Gastrocnemius medialis (tissue), 4 donors: ENCODE results near the gene RPL28. TPM values are rescaled to one million over a fixed set of nuclear protein-coding genes. Genes with fewer than 3 reads are reported as not detected.
A peak's percentile ranks its signal among the peaks of the same experiment; 100 is the strongest.

Experiments
- ATAC-seq, 2 donors: fragments of 150-250 bp; one replicate each; pipeline ENCODE4 v1.9.1; 2016
- DNase-seq, 2 donors: peaks; one replicate each; pipeline ENCODE4 v3.0.0-alpha.2; 2019
- H3K27ac ChIP-seq, 4 donors: fragments of 200-600 bp; sonication (generic); 1 replicate in 1 of 4; 2 replicates in 3 of 4; pipeline ENCODE4 v1.5.1; 2016 to 2018; ENCODE audit warnings: mild to moderate bottlenecking in 2 of 4, moderate library complexity in 1 of 4
- H3K27me3 ChIP-seq, 3 donors: fragments of 200-600 bp; sonication (generic) in 2 of 3; 1 replicate in 1 of 3; 2 replicates in 2 of 3; pipeline versions ENCODE4 v1.5.1 to v1.6.0; 2016 to 2019; ENCODE audit warnings: mild to moderate bottlenecking in 1 of 3, moderate library complexity in 1 of 3
- H3K36me3 ChIP-seq, 2 donors: fragments of 200-600 bp; sonication (generic) in 1 of 2; one replicate each; pipeline ENCODE4 v1.5.1; 2017 to 2018
- H3K4me1 ChIP-seq, 2 donors: fragments of 200-600 bp; sonication (generic) in 1 of 2; one replicate each; pipeline ENCODE4 v1.5.1; 2016 to 2017; ENCODE audit warnings: mild to moderate bottlenecking in 2 of 2
- H3K4me3 ChIP-seq, 4 donors: fragments of 200-600 bp; sonication (generic) in 3 of 4; 1 replicate in 1 of 4; 2 replicates in 3 of 4; pipeline ENCODE4 v1.5.1; 2016 to 2019; ENCODE audit warnings: mild to moderate bottlenecking in 2 of 4
- H3K9me3 ChIP-seq, 3 donors: fragments of 200-600 bp; sonication (generic) in 2 of 3; 1 replicate in 1 of 3; 2 replicates in 2 of 3; pipeline ENCODE4 v1.5.1; 2016 to 2019
- CTCF ChIP-seq, 5 experiments: fragments of 450-650 bp in 3 of 5; fragments of 200-600 bp in 2 of 5; sonication (generic) in 2 of 5; IDR thresholded peaks in 4 of 5; conservative IDR thresholded peaks in 1 of 5; 1 replicate in 4 of 5; 2 replicates in 1 of 5; pipeline ENCODE4 v1.5.1; 2016 to 2019; ENCODE audit warnings: antibody characterized with exemption in 5 of 5, mild to moderate bottlenecking in 3 of 5, moderate library complexity in 3 of 5
- POLR2A ChIP-seq, 2 donors: fragments of 450-650 bp; IDR thresholded peaks; one replicate each; pipeline ENCODE4 v1.6.1; 2017; ENCODE audit warnings: antibody characterized with exemption in 2 of 2, mild to moderate bottlenecking in 2 of 2, moderate library complexity in 2 of 2
- in situ Hi-C, 4 donors: fragments of 200-750 bp; cut with MboI; loops; one replicate each; pipeline versions ENCODE4 v1.15.0 to v1.8.0; 2017; ENCODE audit warnings: low sequenced_read_pairs in 4 of 4
- intact Hi-C: fragments of 100-400 bp; cut with DNase I; formaldehyde crosslinking; loops from one replicate; pipeline ENCODE4 v1.15.1; 2023; ENCODE audit warnings: low total_unique reads
- total RNA-seq, 4 donors: library from RNA; depleted of rRNA; stranded (reverse); fragments of >200 nt; gene quantifications; one replicate each; pipeline versions ENCODE4 v1.1.0 to v1.2.3, GENCODE V29; 2016

Gene RPL28
- total RNA-seq, 4 donors from 2014 or later: 123 to 278 (median 206) TPM

DNA sequence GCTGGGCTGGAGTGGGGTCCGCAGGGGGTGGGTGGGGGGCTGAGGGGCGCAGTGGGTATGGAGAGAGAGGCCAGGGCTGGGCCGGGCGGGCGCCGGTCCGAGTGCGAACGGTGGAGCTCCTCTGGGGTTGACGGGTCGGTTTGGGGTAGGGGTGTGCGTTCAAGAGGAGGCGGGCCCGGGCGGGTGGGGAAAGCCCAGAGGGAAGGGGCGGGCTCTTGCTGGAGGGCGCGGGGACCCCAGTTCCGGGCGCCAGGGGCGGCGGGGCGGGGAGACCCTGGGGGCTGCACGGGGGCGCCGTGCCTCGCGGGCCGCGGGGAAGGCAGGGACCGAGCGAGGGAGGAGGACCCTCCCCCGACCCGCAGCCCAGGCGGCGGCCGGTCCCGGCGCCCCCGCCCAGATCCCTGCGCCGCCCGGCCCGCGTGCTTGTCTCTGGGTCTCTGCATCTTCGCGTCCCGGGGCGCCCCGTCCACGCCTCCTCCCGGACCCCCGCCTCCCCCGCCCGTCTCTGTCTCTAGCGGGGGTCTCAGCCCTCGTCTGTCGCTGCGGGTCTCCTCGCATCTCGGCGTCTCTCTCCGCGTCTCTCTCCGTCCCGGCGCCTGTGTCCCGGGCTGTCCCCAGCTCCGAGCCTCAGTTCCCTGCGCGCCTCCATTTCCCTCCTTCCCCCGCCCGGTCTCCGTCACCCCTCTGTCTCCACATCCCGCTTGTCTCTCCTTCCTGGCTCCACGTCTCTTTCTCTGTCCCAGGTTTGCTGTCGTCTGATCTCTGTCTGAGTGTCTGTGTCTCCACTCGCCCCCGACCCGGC lies 65.6 kb downstream of the RPL28 start:
- Histone ChIP-seq H3K27me3 (peaks cover 33 to 43% (median 35%) of the 10 kb centered on the region in 3 donors), H3K27ac (no peak overlapping the region), H3K4me1 (peaks cover 3 to 11% of the 10 kb centered on the region in 2 donors), H3K9me3 (no peaks in the 10 kb centered on the region), H3K36me3 (no peaks in the 10 kb centered on the region), H3K4me3 (no peak overlapping the region)
- TF ChIP-seq CTCF (IDR thresholded peaks at IDR 0.05 in 4 of 5, conservative IDR thresholded peaks at IDR 0.05 in 1 of 5): no peak
- TF ChIP-seq POLR2A (IDR thresholded peaks at IDR 0.05): no peak
- in situ Hi-C loops (no loop called here), intact Hi-C loops (no loop called here)
- DNase-seq: no peak
- no peak for ATAC-seq

GRCh38 chr19:55451965-55452748 lies 66.4 kb downstream of the RPL28 start:
- intact Hi-C loops: no loop called here
- in situ Hi-C loops: no loop called here
- no peak for TF ChIP-seq POLR2A (IDR thresholded peaks at IDR 0.05)
- TF ChIP-seq CTCF (IDR thresholded peaks at IDR 0.05 in 4 of 5, conservative IDR thresholded peaks at IDR 0.05 in 1 of 5): no peak
- no peak for DNase-seq
- Histone ChIP-seq H3K4me3 (peak overlapping the region in 1 of 4 donors; percentile 19), H3K27me3 (peaks cover 31 to 35% (median 33%) of the 10 kb centered on the region in 3 donors), H3K4me1 (peaks cover 3 to 11% of the 10 kb centered on the region in 2 donors), H3K36me3 (no peaks in the 10 kb centered on the region), H3K27ac (no peak overlapping the region), H3K9me3 (no peaks in the 10 kb centered on the region)
- ATAC-seq: no peak

Other genes with a start within 250 kb of the RPL28 start
- gene TNNT1, start 236.7 kb upstream of the RPL28 start, total RNA-seq: 1,000 to 10,000 TPM; 2,342 to 9,166 (median 6,627) TPM
- 1 to 10 TPM; 1.6 to 6.2 (median 5.5) TPM for gene TNNI3, start 228.2 kb upstream of the RPL28 start, total RNA-seq
- gene DNAAF3, start 219.3 kb upstream of the RPL28 start, total RNA-seq: under 1 TPM in 1 of 4 donors, not detected in 3; 0.39 TPM
- not detected for gene SYT5, start 205.6 kb upstream of the RPL28 start, total RNA-seq
- gene PTPRH, start 176.4 kb upstream of the RPL28 start, total RNA-seq: under 1 TPM; 0.39 to 0.56 (median 0.48) TPM
- gene TMEM86B, start 157.2 kb upstream of the RPL28 start, total RNA-seq: 1 to 10 TPM in 3 of 4 donors, under 1 TPM in 1; 0.87 to 5.0 (median 1.7) TPM
- 10 to 100 TPM; 14.6 to 47.9 (median 39.6) TPM for gene PPP6R1, start 126.9 kb upstream of the RPL28 start, total RNA-seq
- gene HSPBP1, start 105.8 kb upstream of the RPL28 start, total RNA-seq: 10 to 100 TPM; 18.5 to 41.7 (median 36.7) TPM
- gene BRSK1, start 101.9 kb upstream of the RPL28 start, total RNA-seq: not detected
- 1 to 10 TPM in 1 of 4 donors, under 1 TPM in 1, not detected in 2; 0.40 to 3.3 TPM for gene TMEM150B, start 60.6 kb upstream of the RPL28 start, total RNA-seq
- gene KMT5C, start 46.1 kb upstream of the RPL28 start, total RNA-seq: 1 to 10 TPM; 2.5 to 5.4 (median 4.5) TPM
- gene COX6B2, start 31.2 kb upstream of the RPL28 start, total RNA-seq: not detected
- gene GARIN5B, start 22.7 kb upstream of the RPL28 start, total RNA-seq: not detected
- under 1 TPM in 1 of 4 donors, not detected in 3; 0.66 TPM for gene IL11, start 15.5 kb upstream of the RPL28 start, total RNA-seq
- not detected for gene TMEM190, start 9.1 kb upstream of the RPL28 start, total RNA-seq
- 1 to 10 TPM; 1.3 to 4.7 (median 2.1) TPM for gene TMEM238, start 1.6 kb upstream of the RPL28 start, total RNA-seq
- 10 to 100 TPM in 3 of 4 donors, 1 to 10 TPM in 1; 7.7 to 14.6 (median 13.4) TPM for gene UBE2S, start 21.9 kb downstream of the RPL28 start, total RNA-seq
- not detected for gene SHISA7, start 57.4 kb downstream of the RPL28 start, total RNA-seq
- gene ISOC2, start 75.7 kb downstream of the RPL28 start, total RNA-seq: 100 to 1,000 TPM in 1 of 4 donors, 10 to 100 TPM in 3; 59.7 to 101 (median 88.7) TPM
- not detected for gene C19orf85, start 78.8 kb downstream of the RPL28 start, total RNA-seq
- gene ZNF628, start 90.7 kb downstream of the RPL28 start, total RNA-seq: 10 to 100 TPM in 3 of 4 donors, 1 to 10 TPM in 1; 7.4 to 22.3 (median 14.1) TPM
- 1 to 10 TPM in 2 of 4 donors, under 1 TPM in 2; 0.40 to 2.5 (median 1.1) TPM for gene NAT14, start 99.3 kb downstream of the RPL28 start, total RNA-seq
- 1 to 10 TPM in 2 of 4 donors, under 1 TPM in 2; 0.53 to 2.2 (median 1.1) TPM for gene SSC5D, start 102.5 kb downstream of the RPL28 start, total RNA-seq
- 1 to 10 TPM in 3 of 4 donors, not detected in 1; 1.5 to 3.0 (median 1.6) TPM for gene SBK2, start 151.2 kb downstream of the RPL28 start, total RNA-seq
- 10 to 100 TPM in 1 of 4 donors, 1 to 10 TPM in 3; 3.1 to 24.1 (median 6.8) TPM for gene SBK3, start 159.6 kb downstream of the RPL28 start, total RNA-seq
- 10 to 100 TPM; 15.0 to 19.3 (median 16.8) TPM for gene ZNF579, start 194.9 kb downstream of the RPL28 start, total RNA-seq
- 10 to 100 TPM in 1 of 4 donors, 1 to 10 TPM in 3; 6.8 to 11.2 (median 7.4) TPM for gene FIZ1, start 213.6 kb downstream of the RPL28 start, total RNA-seq
- 10 to 100 TPM; 35.6 to 61.7 (median 47.0) TPM for gene ZNF524, start 214.4 kb downstream of the RPL28 start, total RNA-seq
- gene ZNF865, start 219.7 kb downstream of the RPL28 start, total RNA-seq: 10 to 100 TPM; 10.3 to 23.4 (median 15.2) TPM
- gene ZNF784, start 238.6 kb downstream of the RPL28 start, total RNA-seq: 1 to 10 TPM; 6.0 to 10.0 (median 8.2) TPM